ENCODE data around the gene ABCA7. TPM values are rescaled to one million over a fixed set of nuclear protein-coding genes. Genes with fewer than 3 reads are reported as not detected.
A peak's percentile ranks its signal among the peaks of the same experiment; 100 is the strongest.

Gene ABCA7
- total and polyA plus RNA-seq, 2 of the 8 experiments (the other 6 are each of a cell fraction or from before 2014, with no cell fraction given): 10.4 to 25.6 TPM

- TF ChIP-seq CHD7 (IDR thresholded peaks at IDR 0.05; ENCODE audit: insufficient replicate concordance, low read length) (no peak), POLR2AphosphoS5 (IDR thresholded peaks at IDR 0.05; ENCODE audit: low read depth, low read length) (peak; percentile 93), E2F6 (IDR thresholded peaks at IDR 0.05) (peak; percentile 54; the same call in 1 of the 2 replicates), CHD2 (IDR thresholded peaks at IDR 0.05; ENCODE audit: low read length) (peak; percentile 90), GABPA (IDR thresholded peaks at IDR 0.05; ENCODE audit: borderline replicate concordance, insufficient read depth, low read length) (peak; percentile 49; the same call in 1 of the 2 replicates), RNF2 (IDR thresholded peaks at IDR 0.05; ENCODE audit: borderline replicate concordance, low read depth, low read length, missing control alignments, poor library complexity, severe bottlenecking) (no peak), SIN3A (conservative IDR thresholded peaks at IDR 0.05 in 1 of 2, IDR thresholded peaks at IDR 0.05 in 1 of 2; ENCODE audit: low read depth in 1 of 2, low read length in 2 of 2) (peak; percentile 22 to 70; a peak in 2 of 4 replicates)
Observed at GRCh38 chr19:1039646-1040475, at the start of gene ABCA7 (continued).
